Measurements from ENCODE around the gene TEX35. TPM values are rescaled to one million over a fixed set of nuclear protein-coding genes. Genes with fewer than 3 reads are reported as not detected.
"Not testable (repeated sequence)": the region's sequence is repeated elsewhere in the genome, so short reads cannot be mapped to it uniquely, and the experiment has no call there.

The TEX35 gene
- total RNA-seq, 2 donors from 2014 or later = not detected

DNA sequence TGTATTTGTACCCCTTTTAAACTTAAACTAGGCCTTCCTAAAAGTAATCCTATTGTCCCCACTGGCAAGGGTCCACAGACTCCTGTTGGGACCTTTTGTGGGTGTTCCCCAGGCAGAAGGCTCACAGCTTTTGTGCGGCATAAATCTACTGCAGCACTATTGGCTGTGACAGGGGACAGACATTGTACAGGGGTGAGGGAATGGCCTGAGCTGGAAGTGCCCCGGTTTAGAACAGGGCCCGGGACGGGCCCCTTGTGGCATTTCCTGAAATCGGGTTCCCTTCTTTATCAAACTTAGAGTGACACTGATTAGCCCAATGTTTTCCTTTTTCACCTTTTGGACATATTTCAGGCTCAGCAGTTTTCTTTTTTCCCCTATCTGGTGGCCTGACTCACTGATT, 45.9 kb downstream of the TEX35 start:
- intact Hi-C loops (cut with DNase I); ATAC-seq: not testable (repeated sequence)

DNA sequence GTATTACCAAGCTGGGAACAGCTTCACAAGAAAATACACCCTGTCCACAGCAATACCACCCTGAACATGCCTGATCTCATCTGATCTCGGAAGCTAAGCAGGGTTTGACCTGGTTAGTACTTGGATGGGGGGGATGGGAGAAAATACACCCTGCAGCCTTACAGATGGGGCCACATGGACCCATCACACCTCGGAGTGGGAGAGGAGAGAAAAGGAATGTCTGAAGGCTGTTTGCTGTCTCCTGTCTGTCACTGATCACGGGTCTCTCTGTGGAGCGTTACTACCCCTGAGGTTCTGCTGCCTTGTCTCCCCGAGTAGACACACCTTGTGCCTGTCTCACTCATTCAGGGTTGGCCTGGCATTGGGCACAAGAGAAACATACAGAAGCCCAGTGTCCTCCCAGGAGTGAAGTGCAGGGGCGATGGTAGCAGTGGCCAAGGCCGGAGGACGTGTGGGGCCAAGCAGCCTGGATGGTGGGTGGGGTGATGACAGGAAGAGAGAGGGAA, 48.0 kb downstream of the TEX35 start:
- DNase-seq = no peak
- intact Hi-C loops (cut with DNase I) = no loop called here
- no peak for ATAC-seq

More for the DNA sequence above, 45.9 kb downstream of the TEX35 start:
- not testable (repeated sequence) for DNase-seq

DNA sequence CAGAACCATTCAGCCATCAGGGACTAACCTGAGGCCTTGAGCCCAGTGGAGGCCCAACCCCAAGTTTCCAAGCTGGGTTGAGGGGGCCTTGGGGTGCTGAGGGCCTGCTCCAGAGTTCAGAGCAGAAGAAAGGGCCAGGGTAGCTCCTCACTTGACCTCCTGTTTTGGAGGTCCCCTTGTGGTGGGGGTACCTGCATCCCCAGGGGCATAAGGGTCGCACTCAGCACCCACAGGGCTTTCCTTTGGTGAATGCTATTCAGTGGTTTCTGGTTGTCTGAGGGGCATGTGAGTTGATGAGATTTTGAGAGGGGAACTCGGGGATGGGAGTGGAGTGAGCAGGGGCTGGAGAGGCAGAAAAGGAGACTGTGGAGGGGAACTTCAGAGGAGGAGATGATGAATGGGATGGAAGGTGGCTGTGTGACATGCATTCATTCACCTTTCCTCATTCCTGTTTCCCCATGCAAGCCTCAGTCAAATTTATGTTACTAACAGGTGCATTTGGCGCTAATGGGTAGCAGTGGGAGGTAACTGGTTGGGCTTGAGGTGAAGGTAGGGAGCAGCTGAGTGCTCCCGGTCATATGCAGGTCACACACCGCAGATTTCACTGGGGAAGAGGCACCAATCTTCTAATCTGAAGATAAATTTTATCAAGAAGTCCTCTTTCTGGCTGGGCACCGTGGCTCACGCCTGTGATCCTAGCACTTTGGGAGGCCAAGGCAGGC, 50.4 kb downstream of the TEX35 start:
- intact Hi-C loops (cut with DNase I) = no loop called here
- no peak for ATAC-seq
- no peak for DNase-seq

DNA sequence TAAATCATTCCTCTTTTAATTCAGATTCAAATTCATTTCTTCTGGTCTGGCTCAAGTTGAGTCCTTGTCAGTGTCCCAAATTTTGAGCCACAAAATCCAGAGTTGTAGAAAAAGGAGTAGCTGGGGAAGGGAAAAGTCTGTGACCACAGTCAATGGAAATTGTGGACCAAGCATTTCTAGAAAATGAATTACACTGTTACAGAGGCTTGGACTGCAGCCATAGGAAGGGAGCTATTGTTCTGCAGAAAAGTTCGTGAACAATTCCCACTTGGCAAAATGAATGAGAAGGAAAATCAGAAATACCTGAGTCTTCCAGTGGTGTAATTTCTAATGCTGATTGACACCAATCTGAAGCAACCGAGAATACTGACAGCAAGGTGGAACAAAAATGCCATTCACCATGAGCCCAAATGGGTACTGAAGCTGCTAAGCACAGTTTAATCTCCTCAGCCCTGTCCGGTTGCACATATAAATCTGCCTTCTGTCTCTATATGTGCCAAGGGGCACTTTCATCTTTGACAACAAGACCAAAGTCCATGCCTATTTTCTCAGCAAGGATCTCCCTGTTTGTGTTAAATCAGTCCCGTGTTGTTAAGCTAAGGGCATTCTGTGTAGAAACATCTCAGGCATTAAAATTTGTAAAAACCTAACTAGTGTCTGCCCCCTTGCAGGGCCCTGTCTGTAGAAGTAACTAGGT, 51.3 kb downstream of the TEX35 start:
- intact Hi-C loops (cut with DNase I) = no loop called here
- DNase-seq = no peak
- no peak for ATAC-seq

DNA sequence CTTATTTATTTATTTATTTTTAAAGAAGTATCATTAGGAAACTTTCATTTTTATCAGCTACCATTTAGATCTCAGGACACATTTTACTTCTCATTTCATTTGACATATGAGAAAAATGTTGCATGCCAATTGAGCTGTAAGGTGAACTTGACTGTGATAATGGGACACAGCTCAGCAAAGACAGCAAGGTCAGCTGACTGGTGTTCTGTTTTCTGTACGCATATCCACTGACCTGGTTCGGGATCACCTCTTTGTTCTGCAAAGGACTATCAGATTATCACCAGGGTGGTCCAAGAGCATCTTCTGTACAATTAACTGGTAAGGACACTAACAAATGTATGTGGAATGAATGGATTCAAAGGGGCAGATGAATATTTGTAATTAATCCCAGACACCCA, 51.9 kb downstream of the TEX35 start:
- DNase-seq (no peak), ATAC-seq (no peak)
- intact Hi-C loops (cut with DNase I) = no loop called here

DNA sequence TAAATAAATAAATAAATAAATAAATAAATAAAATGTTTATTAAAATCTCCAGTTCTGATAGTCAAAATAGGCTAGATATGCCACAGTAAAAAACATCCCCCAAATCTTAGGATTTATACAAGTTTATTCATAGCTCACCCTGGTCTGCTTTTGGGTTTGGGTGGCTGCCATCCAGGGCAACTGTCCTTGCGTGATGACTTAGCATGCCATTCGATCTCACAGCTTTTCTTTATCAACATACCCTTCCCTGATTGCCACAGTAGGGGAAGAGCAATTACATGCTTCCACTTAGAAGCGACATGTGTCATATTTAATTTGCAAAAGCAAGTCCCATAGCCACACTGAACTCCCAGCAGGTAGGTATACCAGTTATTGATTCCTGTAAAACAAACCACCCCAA, 52.7 kb downstream of the TEX35 start:
- intact Hi-C loops (cut with DNase I) = no loop called here
- no peak for ATAC-seq
- no peak for DNase-seq

DNA sequence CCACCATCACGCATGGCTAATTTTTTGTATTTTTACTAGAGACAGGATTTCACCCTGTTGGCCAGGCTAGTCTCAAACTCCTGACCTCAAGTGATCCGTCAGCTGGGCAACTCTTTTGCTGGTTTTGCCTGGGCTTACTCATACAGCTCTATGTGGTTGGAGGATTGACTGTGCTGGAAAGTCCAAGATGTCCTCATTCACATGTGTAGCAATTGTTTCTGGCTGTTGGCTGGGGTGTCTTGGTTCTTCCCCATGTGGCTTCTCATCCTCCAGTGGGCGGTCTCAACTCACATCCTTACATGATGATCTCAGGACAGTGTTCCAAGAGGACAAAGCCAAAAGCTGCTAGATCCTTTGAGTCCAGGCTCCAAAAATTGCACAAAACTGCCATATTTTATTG, 53.3 kb downstream of the TEX35 start:
- ATAC-seq = no peak
- intact Hi-C loops (cut with DNase I) = no loop called here
- no peak for DNase-seq

DNA sequence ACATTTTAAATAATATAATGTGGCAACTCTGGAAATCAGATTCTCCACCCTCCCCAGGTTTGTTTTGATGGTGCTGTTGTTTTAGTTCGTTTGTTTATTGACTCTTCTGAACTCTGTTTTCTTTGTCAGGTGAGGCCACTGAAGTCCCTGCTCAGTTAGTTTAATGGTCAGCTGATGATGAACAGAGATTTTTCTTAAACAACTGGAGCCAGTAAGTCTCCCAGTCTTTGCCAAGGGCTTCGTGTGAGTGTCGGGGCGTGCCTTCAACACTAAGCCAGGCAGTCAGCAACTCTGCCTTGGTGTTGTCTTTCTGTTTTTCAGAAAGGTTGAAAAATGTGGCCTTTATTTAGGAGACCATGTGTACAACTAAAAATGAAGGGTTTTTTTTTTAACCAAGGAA, 58.9 kb downstream of the TEX35 start:
- ATAC-seq (no peak), DNase-seq (no peak)
- intact Hi-C loops (cut with DNase I) = no loop called here

Other genes starting within 250 kb of the TEX35 start
- not detected for gene CLEC20A, start 16.1 kb upstream of the TEX35 start, total RNA-seq
- gene RALGPS2, start 212.1 kb downstream of the TEX35 start, total RNA-seq = 10 to 100 TPM in 1 of 2 donors, 1 to 10 TPM in 1; 9.6 to 17.6 TPM

Data from left cardiac atrium (tissue), 4 donors.